GM18505 (cell line): ENCODE measurements around the gene PLXNA4.

Experiments used
- ATAC-seq: cut with Tn5 transposase; IDR thresholded peaks from one replicate; pipeline ENCODE4 v1.9.1; 2021; ENCODE audit not compliant: unreplicated experiment
- POLR2A ChIP-seq: IDR thresholded peaks from 4 replicates; pipeline ENCODE4 v1.6.1; 2011; ENCODE audit warnings: borderline replicate concordance; ENCODE audit not compliant: insufficient read depth, insufficient read length; ENCODE audit errors: extremely low read depth

Gene PLXNA4

GRCh38 chr7:132575982-132576720 is at the start of gene PLXNA4:
Gene PLXNA4 (minus strand): TSS chr7:132576470. CDS start chr7:132508693, 67,777 bp downstream.
- ATAC-seq: no peak
- TF ChIP-seq POLR2A: no peak

- TF ChIP-seq POLR2A: no peak
- ATAC-seq: no peak
These were observed 49.4 kb upstream of the PLXNA4 start for GRCh38 chr7:132625651-132626050.

- no peak for TF ChIP-seq POLR2A
- ATAC-seq: no peak
These were observed 45.8 kb upstream of the PLXNA4 start for GRCh38 chr7:132622081-132622480.

GRCh38 chr7:132619967-132620366 is 43.7 kb upstream of the PLXNA4 start:
- no peak for TF ChIP-seq POLR2A

GRCh38 chr7:132618956-132619305 is 42.7 kb upstream of the PLXNA4 start:
- no peak for ATAC-seq
- TF ChIP-seq POLR2A: no peak

More at GRCh38 chr7:132619967-132620366, 43.7 kb upstream of the PLXNA4 start:
- no peak for ATAC-seq

- no peak for ATAC-seq
These were observed 42.1 kb upstream of the PLXNA4 start for GRCh38 chr7:132618271-132618955.

GRCh38 chr7:132614428-132615318 is 38.4 kb upstream of the PLXNA4 start:
- TF ChIP-seq POLR2A: no peak
- no peak for ATAC-seq

More at GRCh38 chr7:132618271-132618955, 42.1 kb upstream of the PLXNA4 start:
- no peak for TF ChIP-seq POLR2A

GRCh38 chr7:132613737-132614136 is 37.5 kb upstream of the PLXNA4 start:
- TF ChIP-seq POLR2A: no peak
- no peak for ATAC-seq

- ATAC-seq: no peak
- TF ChIP-seq POLR2A: no peak
These were observed 34.7 kb upstream of the PLXNA4 start for GRCh38 chr7:132610995-132611394.

GRCh38 chr7:132609906-132610520 is 33.7 kb upstream of the PLXNA4 start:
- no peak for ATAC-seq
- TF ChIP-seq POLR2A: no peak

- no peak for ATAC-seq
- no peak for TF ChIP-seq POLR2A
These were observed 33.0 kb upstream of the PLXNA4 start for GRCh38 chr7:132609222-132609621.

- TF ChIP-seq POLR2A: no peak
- no peak for ATAC-seq
These were observed 32.3 kb upstream of the PLXNA4 start for GRCh38 chr7:132608523-132608922.

GRCh38 chr7:132607656-132608055 is 31.4 kb upstream of the PLXNA4 start:
- ATAC-seq: no peak
- no peak for TF ChIP-seq POLR2A
